HG03460 (cell line): ENCODE measurements around the gene TMED8.

ENCODE experiments used
- ATAC-seq: cut with Tn5 transposase; IDR thresholded peaks from one replicate; pipeline ENCODE4 v1.9.1; 2021; ENCODE audit not compliant: unreplicated experiment

The TMED8 gene

GRCh38 chr14:77301103-77301502, 75.8 kb downstream of the TMED8 start:
- ATAC-seq: no peak

- ATAC-seq: no peak
These were observed 77.1 kb downstream of the TMED8 start for GRCh38 chr14:77299771-77300170.

- no peak for ATAC-seq
These were observed 80.0 kb downstream of the TMED8 start for GRCh38 chr14:77296906-77297305.

GRCh38 chr14:77296155-77296554, 80.7 kb downstream of the TMED8 start:
- no peak for ATAC-seq

GRCh38 chr14:77290705-77291104, 86.2 kb downstream of the TMED8 start:
- ATAC-seq: no peak

GRCh38 chr14:77286576-77286975, 90.3 kb downstream of the TMED8 start:
- ATAC-seq: no peak
